GM12878 (cell line): ENCODE results near the gene SIPA1.

Source experiments
- ETV6 ChIP-seq, 2 experiments: fragments of 450-650 bp in 1 of 2; IDR thresholded peaks in 1 of 2; conservative IDR thresholded peaks in 1 of 2; 2 replicates each; pipeline ENCODE4 v1.6.1; 2014; ENCODE audit warnings: antibody characterized with exemption in 1 of 2, borderline replicate concordance in 1 of 2, low read depth in 1 of 2, mild to moderate bottlenecking in 1 of 2, moderate library complexity in 1 of 2
- MYC ChIP-seq: IDR thresholded peaks from 2 replicates; pipeline ENCODE4 v1.6.1; 2011; ENCODE audit warnings: mild to moderate bottlenecking, low read length, moderate library complexity, inconsistent platforms; ENCODE audit not compliant: insufficient read depth, insufficient replicate concordance, insufficient read length, severe bottlenecking
- ZNF274 ChIP-seq: IDR thresholded peaks from one replicate; pipeline ENCODE4 v1.8.0; 2011; ENCODE audit not compliant: insufficient read length, insufficient read depth
- TF ChIP-seq, protein P1 (sequence below), 3 experiments: IDR thresholded peaks in 2 of 3; conservative IDR thresholded peaks in 1 of 3; 2 replicates each; pipeline ENCODE4 v1.5.1; 2011; ENCODE audit warnings: low read depth in 3 of 3, low read length in 3 of 3, mild to moderate bottlenecking in 3 of 3, control low read depth in 2 of 3, moderate library complexity in 2 of 3, inconsistent platforms in 1 of 3, mixed read lengths in 1 of 3; ENCODE audit not compliant: control insufficient read depth in 2 of 3, insufficient read depth in 1 of 3; ENCODE audit errors: extremely low read depth in 1 of 3

DNA sequence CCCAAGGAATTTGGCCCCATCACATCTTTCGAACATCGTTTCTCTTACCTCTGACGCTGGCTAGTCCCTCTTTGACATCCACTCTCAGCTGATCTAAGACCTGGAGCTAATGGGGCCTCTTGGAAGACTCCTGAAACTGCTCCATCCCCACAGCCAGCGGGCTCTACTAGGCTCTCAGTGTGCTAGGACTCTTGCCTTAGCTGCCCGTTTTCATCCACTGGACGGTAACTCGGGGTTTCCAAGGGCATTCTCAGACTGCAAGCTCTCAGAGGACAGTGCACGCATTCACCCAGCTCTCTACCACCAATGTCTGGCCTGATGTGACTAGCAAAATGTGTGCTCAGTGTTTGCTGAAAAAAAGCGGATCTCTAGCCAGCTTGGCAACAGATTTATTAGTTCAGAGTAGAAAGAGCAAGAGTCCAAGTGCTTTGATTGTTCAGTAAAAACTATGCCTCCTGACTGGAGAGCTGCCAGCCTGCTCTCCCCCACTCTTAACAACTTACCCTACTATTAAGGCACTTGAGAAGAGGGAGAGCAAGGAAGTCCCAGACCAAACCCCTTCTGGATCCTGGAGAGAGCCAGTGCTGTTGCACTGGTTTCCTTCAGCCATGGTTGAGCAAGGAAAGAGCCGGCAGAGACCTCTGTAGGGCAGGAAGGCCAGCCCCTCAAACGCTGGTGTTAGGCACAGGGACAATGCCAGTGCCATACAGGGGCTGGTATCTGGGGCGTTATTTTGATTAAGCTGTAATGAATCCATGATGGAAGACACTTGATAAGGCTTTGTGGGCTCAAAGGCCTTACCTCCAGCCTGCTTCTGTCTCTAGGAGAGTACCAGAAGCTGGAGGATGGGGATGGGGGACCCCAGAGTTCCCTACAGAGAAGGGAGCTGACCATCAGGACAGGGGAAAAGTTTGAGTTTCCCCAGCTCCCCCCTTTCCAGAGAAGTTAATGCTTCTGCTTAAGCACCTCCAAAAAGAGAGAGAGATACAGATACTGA is 15.6 kb downstream of the SIPA1 start:
- TF ChIP-seq, protein P1, sequence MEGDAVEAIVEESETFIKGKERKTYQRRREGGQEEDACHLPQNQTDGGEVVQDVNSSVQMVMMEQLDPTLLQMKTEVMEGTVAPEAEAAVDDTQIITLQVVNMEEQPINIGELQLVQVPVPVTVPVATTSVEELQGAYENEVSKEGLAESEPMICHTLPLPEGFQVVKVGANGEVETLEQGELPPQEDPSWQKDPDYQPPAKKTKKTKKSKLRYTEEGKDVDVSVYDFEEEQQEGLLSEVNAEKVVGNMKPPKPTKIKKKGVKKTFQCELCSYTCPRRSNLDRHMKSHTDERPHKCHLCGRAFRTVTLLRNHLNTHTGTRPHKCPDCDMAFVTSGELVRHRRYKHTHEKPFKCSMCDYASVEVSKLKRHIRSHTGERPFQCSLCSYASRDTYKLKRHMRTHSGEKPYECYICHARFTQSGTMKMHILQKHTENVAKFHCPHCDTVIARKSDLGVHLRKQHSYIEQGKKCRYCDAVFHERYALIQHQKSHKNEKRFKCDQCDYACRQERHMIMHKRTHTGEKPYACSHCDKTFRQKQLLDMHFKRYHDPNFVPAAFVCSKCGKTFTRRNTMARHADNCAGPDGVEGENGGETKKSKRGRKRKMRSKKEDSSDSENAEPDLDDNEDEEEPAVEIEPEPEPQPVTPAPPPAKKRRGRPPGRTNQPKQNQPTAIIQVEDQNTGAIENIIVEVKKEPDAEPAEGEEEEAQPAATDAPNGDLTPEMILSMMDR (IDR thresholded peaks at IDR 0.05 in 2 of 3, conservative IDR thresholded peaks at IDR 0.05 in 1 of 3; ENCODE audit: control insufficient read depth in 2 of 3, extremely low read depth in 1 of 3, insufficient read depth in 1 of 3, low read depth in 3 of 3, low read length in 3 of 3): no peak
- TF ChIP-seq ETV6 (conservative IDR thresholded peaks at IDR 0.05 in 1 of 2, IDR thresholded peaks at IDR 0.05 in 1 of 2; ENCODE audit: borderline replicate concordance in 1 of 2, low read depth in 1 of 2) (no peak), ZNF274 (no peak), MYC (no peak)
